Kasumi-1 (cell line): ENCODE data around the gene IGSF22.

Experiments
- DNase-seq, 2 experiments: peaks; one replicate each; lab custom pipeline; 2025; lab: John Stamatoyannopoulos, UW

The IGSF22 gene

DNA sequence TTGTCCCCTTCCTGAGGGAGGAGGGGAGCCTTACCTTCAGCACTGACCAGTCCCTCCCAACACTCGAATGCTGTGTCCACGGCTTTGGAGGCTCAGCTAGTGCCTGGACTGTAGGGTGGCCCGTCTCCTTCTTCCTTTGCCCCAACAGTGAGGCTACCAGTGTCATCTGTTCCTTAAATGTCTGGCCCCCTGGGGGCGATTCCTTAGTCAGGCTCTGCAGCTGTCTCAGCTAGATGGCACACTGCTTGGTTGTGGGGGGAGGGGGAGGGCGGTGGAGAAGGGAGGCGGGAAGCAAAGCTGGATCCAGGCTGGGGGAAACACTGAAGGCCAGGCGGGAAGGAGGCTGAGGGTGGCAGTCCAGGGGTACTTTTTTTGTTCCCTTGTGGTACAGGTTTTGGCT lies at the start of gene IGSF22:
TSS of gene IGSF22 (minus strand) at position 149 of the 400 bp plus-strand sequence. CDS start 1,952 bp downstream, outside the sequence.
- DNase-seq, result no peak

DNA sequence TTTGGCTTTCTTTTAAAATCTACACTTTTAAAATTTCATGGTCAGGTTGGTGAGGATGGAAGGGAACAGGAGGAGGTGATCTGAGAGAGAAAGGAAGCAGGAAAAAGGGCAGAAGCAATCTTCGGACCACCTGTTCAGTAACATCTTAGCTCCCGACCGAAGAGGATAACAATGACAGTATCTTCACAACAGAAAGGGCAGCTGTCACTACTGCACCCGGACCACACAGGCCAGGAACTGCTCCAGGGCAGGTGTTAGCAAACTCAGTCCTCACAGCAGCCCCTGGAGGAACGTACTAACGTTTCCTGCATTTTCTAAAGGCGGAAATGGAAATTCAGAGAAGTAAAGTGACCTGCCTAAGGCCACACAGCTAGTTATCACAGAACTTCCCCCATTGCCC lies 48.8 kb upstream of the IGSF22 start:
- no peak for DNase-seq

DNA sequence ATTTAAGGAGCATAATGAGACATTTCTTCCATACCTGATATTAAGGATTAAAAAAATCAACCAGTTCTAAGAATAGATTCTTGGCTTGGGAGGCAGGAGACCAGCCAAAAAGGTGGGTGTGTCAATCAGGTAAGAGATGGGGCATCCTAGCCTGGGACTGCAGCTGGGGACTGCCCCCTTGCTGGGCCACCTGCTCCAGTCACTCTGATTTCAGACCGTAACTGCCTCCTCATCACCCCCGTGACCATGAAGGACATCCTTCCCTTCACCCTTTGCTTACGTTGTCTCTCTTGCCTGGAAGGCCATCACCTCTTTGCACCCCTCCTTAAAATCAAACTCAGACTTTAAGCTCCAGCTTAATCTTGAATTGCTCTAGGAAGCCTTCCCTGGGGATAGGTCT lies 47.7 kb upstream of the IGSF22 start:
- DNase-seq, result no peak

DNA sequence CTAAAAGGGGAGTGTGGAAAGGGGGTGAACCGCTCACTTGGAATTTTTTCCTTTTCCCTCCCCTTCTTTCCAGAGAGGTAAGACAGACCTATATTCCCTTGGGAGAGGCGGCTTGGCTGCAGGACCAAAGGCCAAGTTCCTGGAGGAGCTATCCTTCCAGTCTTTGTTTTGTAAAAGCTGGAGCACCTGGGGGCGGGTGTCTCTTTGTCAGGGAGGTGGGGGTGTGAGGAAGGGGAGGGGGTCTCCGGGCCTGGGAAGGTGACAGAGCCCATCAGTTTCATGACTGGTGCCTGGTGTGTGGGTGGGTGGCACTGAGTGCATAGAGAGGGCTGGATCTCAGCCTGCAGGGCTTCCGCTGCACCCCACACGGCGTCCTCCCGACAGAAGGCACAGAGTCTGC lies 47.1 kb upstream of the IGSF22 start:
- no peak for DNase-seq

DNA sequence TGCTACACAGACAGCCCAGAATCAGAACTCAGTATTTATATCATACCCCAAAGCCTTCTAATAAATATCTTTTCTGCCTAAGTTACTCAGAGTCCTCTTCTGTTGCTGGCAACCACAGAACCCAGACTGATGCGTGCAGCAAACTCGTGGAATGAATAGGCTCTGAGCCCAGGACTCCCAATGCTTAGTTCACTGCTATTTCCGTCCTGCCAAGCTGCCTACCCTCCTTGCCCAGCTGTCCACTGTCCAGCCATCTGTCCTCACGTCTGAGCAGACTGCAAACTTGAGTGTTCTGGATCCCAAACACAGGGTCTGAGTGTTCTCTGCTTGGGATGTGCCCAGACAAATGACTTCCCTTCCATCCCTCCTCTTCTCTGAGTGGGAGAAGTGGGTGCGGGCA lies 46.2 kb upstream of the IGSF22 start:
- no peak for DNase-seq

- no peak for DNase-seq
Observed at GRCh38 chr11:18771266-18772035, 45.5 kb upstream of the IGSF22 start.

GRCh38 chr11:18770479-18771125 lies 44.6 kb upstream of the IGSF22 start:
- DNase-seq, result no peak

GRCh38 chr11:18769802-18770456 lies 43.9 kb upstream of the IGSF22 start:
- no peak for DNase-seq

DNA sequence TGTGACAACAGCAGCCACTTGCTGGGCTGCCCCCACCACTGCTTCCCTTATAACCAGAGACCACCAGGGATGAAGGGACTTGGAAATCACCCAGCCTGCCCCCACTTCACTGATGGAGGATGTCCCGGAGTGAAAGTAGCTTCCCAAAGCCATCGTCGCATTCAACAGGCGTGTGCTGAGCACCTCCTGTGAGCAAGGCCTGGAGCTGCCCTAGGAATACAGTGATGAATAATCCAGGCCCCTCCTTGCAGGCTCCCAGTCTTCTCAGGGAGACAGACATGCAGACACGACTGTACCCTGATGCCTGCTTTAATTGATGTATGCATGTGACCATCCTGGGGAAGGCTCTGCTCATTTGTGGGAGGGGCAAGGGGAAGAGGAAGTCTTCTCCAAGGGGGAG lies 43.0 kb upstream of the IGSF22 start:
- DNase-seq, result no peak

GRCh38 chr11:18768472-18768901 lies 42.5 kb upstream of the IGSF22 start:
- DNase-seq, result no peak

GRCh38 chr11:18766015-18766414 lies 40.0 kb upstream of the IGSF22 start:
- DNase-seq, result no peak

- no peak for DNase-seq
Observed at GRCh38 chr11:18765554-18765953, 39.6 kb upstream of the IGSF22 start.

GRCh38 chr11:18761741-18762140 lies 35.8 kb upstream of the IGSF22 start:
- DNase-seq, result no peak

GRCh38 chr11:18761144-18761543 lies 35.2 kb upstream of the IGSF22 start:
- DNase-seq, result no peak

DNA sequence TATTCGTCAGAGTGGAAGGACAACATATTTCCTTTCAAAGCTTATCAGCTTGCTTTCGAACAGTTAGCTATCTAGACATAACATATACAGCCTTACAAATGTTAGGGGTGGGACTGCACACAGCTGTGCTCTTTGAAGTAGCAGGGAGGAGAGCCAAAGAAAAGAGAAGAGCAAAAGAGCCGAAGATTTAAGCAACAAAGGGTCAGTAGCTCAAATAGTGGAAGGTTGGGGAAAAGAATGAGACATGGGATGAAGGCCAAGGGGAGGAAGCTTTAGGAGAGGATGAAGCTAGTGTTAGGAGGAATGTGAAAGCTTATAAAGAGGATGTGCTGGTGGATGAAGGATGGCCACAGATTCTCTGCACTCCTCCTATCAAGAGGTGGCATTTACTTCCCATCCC lies 31.8 kb upstream of the IGSF22 start:
- no peak for DNase-seq

DNA sequence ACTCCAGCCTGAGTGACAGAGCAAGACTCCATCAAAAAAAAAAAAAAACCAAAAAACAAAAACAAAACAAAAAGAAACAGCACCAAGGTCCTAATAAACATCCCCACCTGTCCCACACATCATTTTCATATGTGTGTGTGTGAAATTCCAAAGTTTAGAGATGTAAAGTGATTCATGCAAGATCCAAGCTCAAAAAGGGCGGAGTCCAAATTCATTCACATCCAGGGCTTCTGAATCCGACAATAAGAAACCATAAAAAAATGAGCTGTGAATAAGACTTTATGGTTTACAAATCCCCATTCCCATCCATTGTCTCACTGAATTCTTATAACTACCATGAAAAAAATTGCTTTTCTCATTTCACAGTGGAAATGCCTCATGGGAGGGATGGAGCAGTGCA lies 30.9 kb upstream of the IGSF22 start:
- no peak for DNase-seq

DNA sequence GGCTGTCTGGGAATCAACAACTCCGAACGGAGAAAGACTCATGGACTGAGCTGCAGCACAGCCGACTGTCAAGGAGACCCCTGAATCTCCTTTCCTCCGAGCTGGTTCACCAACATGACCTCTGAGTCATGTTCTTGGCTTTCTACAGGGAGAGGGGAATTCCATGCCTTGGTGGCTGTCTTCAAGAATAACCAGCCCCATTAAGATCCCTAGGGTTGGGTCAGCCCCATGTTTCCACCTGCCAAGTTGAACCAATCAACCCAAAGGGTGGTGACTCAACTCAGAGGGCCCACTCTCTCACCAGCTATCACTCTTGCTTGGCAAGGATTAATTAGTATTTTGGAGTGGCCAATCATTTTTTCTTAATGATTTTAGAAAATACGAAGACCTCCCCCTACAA lies 28.3 kb upstream of the IGSF22 start:
- no peak for DNase-seq

DNA sequence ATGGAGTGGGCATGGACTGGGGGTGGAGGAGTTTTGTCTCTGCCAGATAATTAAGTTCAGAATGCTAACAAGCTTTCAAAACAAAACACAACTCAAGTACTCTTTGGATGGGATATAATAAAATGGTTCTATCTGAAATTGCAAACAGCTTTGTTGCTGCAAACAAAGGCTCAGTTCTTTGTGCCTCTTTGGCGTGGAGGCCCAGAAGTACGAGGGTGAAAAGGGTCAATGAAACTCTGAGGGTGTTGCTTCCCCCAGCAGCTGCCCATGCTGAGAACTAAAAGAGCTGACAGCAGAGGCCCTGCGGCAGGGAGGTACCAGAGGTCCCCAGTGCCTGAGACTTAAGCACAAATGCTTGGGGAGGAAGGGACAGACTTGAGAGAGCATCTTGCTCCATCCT lies 26.5 kb upstream of the IGSF22 start:
- DNase-seq, result no peak

GRCh38 chr11:18750944-18751343 lies 25.0 kb upstream of the IGSF22 start:
- no peak for DNase-seq

DNA sequence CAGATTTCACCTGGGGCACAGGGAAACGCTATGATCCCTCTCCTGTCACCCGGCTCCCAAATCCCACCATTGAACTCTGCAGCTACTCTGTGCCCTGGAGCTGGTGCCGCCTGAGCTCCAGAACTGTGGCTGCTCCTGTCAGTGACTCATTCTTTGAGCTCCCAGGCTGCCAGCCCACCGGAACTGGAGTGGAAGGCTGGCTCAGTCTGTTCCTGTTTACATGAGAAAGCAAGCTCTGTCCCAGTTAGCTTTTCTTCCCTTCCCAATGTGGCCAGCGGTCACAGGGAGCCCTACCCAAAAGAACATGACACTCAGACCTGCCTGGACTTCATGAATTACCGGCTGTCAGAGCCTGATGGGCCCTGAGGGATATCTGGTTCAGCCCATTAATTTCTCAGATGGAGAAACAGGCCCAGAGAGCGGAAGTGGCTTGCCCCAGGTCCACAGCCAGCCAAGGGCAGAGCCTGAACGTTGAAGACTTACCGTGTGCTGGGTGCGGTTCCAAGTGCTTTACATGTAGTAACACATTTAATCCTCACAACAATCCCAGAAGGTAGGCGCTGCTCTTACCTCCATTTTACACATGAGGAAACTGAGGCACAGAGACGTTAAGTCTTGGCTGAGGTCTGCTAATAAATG lies 23.8 kb upstream of the IGSF22 start:
- peak; percentile 6 to 13 for DNase-seq

DNA sequence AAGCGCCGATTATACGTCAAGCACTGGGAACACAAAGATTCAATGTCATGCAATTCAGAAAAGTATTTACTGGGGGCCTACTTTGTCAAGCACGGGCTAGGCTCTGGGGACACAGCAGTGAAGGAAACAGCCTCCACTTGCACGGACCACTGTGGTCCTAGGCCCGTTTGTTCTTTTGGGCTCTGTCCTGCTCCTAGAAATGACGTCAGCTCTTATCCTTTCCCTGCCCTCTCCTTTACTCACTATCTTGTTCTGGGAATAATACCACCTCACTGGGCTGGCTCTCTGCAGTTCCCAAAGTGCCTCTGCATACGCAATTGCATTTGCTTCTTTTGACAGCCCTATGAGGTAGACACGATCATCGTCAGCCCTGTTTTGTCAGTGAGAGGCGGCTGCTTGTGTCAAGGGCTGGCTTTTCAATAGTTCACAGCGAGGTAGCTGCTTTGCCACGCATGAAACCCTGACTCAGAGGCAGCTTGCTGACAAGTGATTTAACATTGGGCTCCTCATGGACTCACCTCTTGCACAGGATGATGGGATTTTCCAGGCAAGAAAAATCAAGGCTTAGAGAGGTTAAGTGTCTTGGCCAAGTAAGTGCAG lies 22.9 kb upstream of the IGSF22 start:
- DNase-seq, result peak in 1 of 2 experiments; percentile 2

- no peak for DNase-seq
Observed at GRCh38 chr11:18745251-18745650, 19.3 kb upstream of the IGSF22 start.
